Measurements from ENCODE around the gene TMEM184B.

Gene TMEM184B

DNA sequence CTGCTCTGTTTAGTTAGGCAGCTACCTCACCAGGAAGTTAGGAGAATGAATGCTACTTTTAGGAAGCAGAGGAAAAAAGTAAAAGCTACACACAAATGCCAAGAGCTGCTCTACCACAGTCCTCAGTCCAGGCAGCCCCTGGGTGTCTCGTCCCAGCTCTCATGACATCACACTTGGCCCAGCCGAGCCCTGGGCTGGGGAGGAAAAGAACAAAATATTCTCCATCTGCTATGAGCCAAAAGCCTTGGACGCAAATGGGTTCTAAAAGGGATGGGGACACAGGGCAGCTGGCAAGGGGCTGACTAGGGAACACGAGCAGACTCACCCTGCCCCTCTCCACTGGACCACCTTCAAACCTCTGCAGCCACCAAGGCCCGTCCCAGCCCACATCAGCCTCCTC lies 26.1 kb downstream of the TMEM184B start:
- no peak for ATAC-seq
- no peak for TF ChIP-seq PPARA (CRISPR knock-in tag; IDR thresholded peaks at IDR 0.05; ENCODE audit: borderline replicate concordance)
- no peak for TF ChIP-seq ZFP30 (CRISPR knock-in tag; IDR thresholded peaks at IDR 0.05)
- TF ChIP-seq, protein P1, sequence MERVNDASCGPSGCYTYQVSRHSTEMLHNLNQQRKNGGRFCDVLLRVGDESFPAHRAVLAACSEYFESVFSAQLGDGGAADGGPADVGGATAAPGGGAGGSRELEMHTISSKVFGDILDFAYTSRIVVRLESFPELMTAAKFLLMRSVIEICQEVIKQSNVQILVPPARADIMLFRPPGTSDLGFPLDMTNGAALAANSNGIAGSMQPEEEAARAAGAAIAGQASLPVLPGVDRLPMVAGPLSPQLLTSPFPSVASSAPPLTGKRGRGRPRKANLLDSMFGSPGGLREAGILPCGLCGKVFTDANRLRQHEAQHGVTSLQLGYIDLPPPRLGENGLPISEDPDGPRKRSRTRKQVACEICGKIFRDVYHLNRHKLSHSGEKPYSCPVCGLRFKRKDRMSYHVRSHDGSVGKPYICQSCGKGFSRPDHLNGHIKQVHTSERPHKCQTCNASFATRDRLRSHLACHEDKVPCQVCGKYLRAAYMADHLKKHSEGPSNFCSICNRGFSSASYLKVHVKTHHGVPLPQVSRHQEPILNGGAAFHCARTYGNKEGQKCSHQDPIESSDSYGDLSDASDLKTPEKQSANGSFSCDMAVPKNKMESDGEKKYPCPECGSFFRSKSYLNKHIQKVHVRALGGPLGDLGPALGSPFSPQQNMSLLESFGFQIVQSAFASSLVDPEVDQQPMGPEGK (CRISPR knock-in tag; IDR thresholded peaks at IDR 0.05; ENCODE audit: borderline replicate concordance), result no peak
- TF ChIP-seq ZNF8 (CRISPR knock-in tag; IDR thresholded peaks at IDR 0.05), result no peak
- no peak for TF ChIP-seq CSDC2 (CRISPR knock-in tag; IDR thresholded peaks at IDR 0.05)
- no peak for TF ChIP-seq ZNF70 (CRISPR knock-in tag; IDR thresholded peaks at IDR 0.05)
- TF ChIP-seq, protein P2, sequence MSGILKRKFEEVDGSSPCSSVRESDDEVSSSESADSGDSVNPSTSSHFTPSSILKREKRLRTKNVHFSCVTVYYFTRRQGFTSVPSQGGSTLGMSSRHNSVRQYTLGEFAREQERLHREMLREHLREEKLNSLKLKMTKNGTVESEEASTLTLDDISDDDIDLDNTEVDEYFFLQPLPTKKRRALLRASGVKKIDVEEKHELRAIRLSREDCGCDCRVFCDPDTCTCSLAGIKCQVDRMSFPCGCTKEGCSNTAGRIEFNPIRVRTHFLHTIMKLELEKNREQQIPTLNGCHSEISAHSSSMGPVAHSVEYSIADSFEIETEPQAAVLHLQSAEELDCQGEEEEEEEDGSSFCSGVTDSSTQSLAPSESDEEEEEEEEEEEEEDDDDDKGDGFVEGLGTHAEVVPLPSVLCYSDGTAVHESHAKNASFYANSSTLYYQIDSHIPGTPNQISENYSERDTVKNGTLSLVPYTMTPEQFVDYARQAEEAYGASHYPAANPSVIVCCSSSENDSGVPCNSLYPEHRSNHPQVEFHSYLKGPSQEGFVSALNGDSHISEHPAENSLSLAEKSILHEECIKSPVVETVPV (CRISPR knock-in tag; IDR thresholded peaks at IDR 0.05), result no peak
- no peak for TF ChIP-seq ZFP3 (CRISPR knock-in tag; IDR thresholded peaks at IDR 0.05)
- TF ChIP-seq SNAI2 (CRISPR knock-in tag; IDR thresholded peaks at IDR 0.05), result no peak
- no peak for TF ChIP-seq ZNF565 (CRISPR knock-in tag; conservative IDR thresholded peaks at IDR 0.05; ENCODE audit: low read depth)
- TF ChIP-seq, protein P3, sequence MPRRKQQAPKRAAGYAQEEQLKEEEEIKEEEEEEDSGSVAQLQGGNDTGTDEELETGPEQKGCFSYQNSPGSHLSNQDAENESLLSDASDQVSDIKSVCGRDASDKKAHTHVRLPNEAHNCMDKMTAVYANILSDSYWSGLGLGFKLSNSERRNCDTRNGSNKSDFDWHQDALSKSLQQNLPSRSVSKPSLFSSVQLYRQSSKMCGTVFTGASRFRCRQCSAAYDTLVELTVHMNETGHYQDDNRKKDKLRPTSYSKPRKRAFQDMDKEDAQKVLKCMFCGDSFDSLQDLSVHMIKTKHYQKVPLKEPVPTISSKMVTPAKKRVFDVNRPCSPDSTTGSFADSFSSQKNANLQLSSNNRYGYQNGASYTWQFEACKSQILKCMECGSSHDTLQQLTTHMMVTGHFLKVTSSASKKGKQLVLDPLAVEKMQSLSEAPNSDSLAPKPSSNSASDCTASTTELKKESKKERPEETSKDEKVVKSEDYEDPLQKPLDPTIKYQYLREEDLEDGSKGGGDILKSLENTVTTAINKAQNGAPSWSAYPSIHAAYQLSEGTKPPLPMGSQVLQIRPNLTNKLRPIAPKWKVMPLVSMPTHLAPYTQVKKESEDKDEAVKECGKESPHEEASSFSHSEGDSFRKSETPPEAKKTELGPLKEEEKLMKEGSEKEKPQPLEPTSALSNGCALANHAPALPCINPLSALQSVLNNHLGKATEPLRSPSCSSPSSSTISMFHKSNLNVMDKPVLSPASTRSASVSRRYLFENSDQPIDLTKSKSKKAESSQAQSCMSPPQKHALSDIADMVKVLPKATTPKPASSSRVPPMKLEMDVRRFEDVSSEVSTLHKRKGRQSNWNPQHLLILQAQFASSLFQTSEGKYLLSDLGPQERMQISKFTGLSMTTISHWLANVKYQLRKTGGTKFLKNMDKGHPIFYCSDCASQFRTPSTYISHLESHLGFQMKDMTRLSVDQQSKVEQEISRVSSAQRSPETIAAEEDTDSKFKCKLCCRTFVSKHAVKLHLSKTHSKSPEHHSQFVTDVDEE (CRISPR knock-in tag; IDR thresholded peaks at IDR 0.05), result no peak
- no peak for TF ChIP-seq TCF4 (CRISPR knock-in tag; IDR thresholded peaks at IDR 0.05; ENCODE audit: borderline replicate concordance)
- TF ChIP-seq ESRRG (CRISPR knock-in tag; IDR thresholded peaks at IDR 0.05), result no peak
- no peak for TF ChIP-seq BACH2 (CRISPR knock-in tag; IDR thresholded peaks at IDR 0.05; ENCODE audit: borderline replicate concordance)
- no peak for TF ChIP-seq ARNTL (CRISPR knock-in tag; IDR thresholded peaks at IDR 0.05; ENCODE audit: borderline replicate concordance, low read depth)
- TF ChIP-seq, protein P4, sequence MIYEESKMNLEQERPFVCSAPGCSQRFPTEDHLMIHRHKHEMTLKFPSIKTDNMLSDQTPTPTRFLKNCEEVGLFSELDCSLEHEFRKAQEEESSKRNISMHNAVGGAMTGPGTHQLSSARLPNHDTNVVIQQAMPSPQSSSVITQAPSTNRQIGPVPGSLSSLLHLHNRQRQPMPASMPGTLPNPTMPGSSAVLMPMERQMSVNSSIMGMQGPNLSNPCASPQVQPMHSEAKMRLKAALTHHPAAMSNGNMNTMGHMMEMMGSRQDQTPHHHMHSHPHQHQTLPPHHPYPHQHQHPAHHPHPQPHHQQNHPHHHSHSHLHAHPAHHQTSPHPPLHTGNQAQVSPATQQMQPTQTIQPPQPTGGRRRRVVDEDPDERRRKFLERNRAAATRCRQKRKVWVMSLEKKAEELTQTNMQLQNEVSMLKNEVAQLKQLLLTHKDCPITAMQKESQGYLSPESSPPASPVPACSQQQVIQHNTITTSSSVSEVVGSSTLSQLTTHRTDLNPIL (CRISPR knock-in tag; IDR thresholded peaks at IDR 0.05; ENCODE audit: low read depth), result no peak
- no peak for TF ChIP-seq ISL1 (CRISPR knock-in tag; IDR thresholded peaks at IDR 0.05)
- no peak for TF ChIP-seq RARB (CRISPR knock-in tag; IDR thresholded peaks at IDR 0.05)
- no peak for TF ChIP-seq GLIS3 (CRISPR knock-in tag; IDR thresholded peaks at IDR 0.05)

DNA sequence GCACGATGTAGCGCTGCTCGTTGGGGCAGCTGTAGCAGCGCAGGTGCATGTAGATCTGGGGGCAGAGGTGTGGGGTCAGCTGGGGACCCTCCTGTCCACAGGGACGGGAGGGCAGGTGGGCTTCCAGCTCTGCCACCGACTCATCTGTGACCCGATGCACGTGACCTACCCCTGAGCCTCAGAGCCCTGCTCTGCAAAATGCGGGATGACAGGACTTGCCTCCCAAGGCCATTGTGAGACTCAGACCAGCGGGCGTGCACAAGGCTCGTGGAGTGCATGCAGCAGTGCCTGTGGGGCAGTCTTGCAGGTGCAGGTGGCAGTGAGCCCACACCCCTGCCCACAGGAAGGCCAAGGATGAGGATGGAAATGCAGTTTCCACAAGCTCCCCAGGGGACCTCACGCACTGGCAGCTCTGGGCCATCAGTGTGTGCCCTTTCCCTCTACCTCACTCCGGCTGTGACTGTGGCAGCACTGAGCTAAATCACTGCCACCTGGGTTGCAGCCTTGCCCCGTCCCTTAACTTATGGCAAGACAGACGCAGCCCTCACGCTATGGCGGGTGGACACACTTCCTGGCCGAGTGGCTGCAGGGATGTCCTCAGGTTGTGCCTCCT lies 26.7 kb downstream of the TMEM184B start:
- no peak for TF ChIP-seq PPARA (CRISPR knock-in tag; IDR thresholded peaks at IDR 0.05; ENCODE audit: borderline replicate concordance)
- TF ChIP-seq, protein P2 (CRISPR knock-in tag; IDR thresholded peaks at IDR 0.05), result no peak
- no peak for TF ChIP-seq ZNF565 (CRISPR knock-in tag; conservative IDR thresholded peaks at IDR 0.05; ENCODE audit: low read depth)
- TF ChIP-seq SNAI2 (CRISPR knock-in tag; IDR thresholded peaks at IDR 0.05), result no peak
- TF ChIP-seq, protein P5, sequence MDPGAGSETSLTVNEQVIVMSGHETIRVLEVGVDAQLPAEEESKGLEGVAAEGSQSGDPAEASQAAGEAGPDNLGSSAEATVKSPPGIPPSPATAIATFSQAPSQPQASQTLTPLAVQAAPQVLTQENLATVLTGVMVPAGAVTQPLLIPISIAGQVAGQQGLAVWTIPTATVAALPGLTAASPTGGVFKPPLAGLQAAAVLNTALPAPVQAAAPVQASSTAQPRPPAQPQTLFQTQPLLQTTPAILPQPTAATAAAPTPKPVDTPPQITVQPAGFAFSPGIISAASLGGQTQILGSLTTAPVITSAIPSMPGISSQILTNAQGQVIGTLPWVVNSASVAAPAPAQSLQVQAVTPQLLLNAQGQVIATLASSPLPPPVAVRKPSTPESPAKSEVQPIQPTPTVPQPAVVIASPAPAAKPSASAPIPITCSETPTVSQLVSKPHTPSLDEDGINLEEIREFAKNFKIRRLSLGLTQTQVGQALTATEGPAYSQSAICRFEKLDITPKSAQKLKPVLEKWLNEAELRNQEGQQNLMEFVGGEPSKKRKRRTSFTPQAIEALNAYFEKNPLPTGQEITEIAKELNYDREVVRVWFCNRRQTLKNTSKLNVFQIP (CRISPR knock-in tag; IDR thresholded peaks at IDR 0.05; ENCODE audit: borderline replicate concordance, low read depth), result no peak
- no peak for TF ChIP-seq ZNF70 (CRISPR knock-in tag; IDR thresholded peaks at IDR 0.05)
- no peak for TF ChIP-seq ZNF8 (CRISPR knock-in tag; IDR thresholded peaks at IDR 0.05)
- no peak for TF ChIP-seq TCF4 (CRISPR knock-in tag; IDR thresholded peaks at IDR 0.05; ENCODE audit: borderline replicate concordance)
- TF ChIP-seq, protein P4 (CRISPR knock-in tag; IDR thresholded peaks at IDR 0.05; ENCODE audit: low read depth), result no peak
- TF ChIP-seq ZFP30 (CRISPR knock-in tag; IDR thresholded peaks at IDR 0.05), result no peak
- no peak for TF ChIP-seq ZFP3 (CRISPR knock-in tag; IDR thresholded peaks at IDR 0.05)
- TF ChIP-seq ESRRG (CRISPR knock-in tag; IDR thresholded peaks at IDR 0.05), result no peak
- no peak for TF ChIP-seq RARB (CRISPR knock-in tag; IDR thresholded peaks at IDR 0.05)
- TF ChIP-seq ISL1 (CRISPR knock-in tag; IDR thresholded peaks at IDR 0.05), result no peak
- TF ChIP-seq, protein P3 (CRISPR knock-in tag; IDR thresholded peaks at IDR 0.05), result no peak
- TF ChIP-seq BACH2 (CRISPR knock-in tag; IDR thresholded peaks at IDR 0.05; ENCODE audit: borderline replicate concordance), result no peak
- no peak for ATAC-seq
